GM21447 (cell line): ENCODE data around the gene SSMEM1.
"Not testable (repeated sequence)": the region's sequence is repeated elsewhere in the genome, so short reads cannot be mapped to it uniquely, and the experiment has no call there.

Experiments
- ATAC-seq: cut with Tn5 transposase; IDR thresholded peaks from one replicate; pipeline ENCODE4 v1.9.1; 2021; ENCODE audit not compliant: unreplicated experiment

The SSMEM1 gene

GRCh38 chr7:130210181-130210935 lies 2.7 kb downstream of the SSMEM1 start:
- ATAC-seq: no peak

GRCh38 chr7:130213828-130214227 lies 6.2 kb downstream of the SSMEM1 start:
- ATAC-seq: no peak

- no peak for ATAC-seq
These were observed 8.4 kb downstream of the SSMEM1 start for GRCh38 chr7:130216025-130216424.

GRCh38 chr7:130216750-130217149 lies 9.1 kb downstream of the SSMEM1 start:
- no peak for ATAC-seq

GRCh38 chr7:130218806-130219620 lies 11.4 kb downstream of the SSMEM1 start:
- no peak for ATAC-seq

- no peak for ATAC-seq
These were observed 12.2 kb downstream of the SSMEM1 start for GRCh38 chr7:130219871-130220270.

GRCh38 chr7:130221746-130222145 lies 14.1 kb downstream of the SSMEM1 start:
- ATAC-seq: no peak

GRCh38 chr7:130223646-130224045 lies 16.0 kb downstream of the SSMEM1 start:
- ATAC-seq: no peak

GRCh38 chr7:130224210-130224609 lies 16.6 kb downstream of the SSMEM1 start:
- no peak for ATAC-seq

GRCh38 chr7:130224923-130225322 lies 17.3 kb downstream of the SSMEM1 start:
- ATAC-seq: not testable (repeated sequence)

- no peak for ATAC-seq
These were observed 18.7 kb downstream of the SSMEM1 start for GRCh38 chr7:130226333-130226732.

GRCh38 chr7:130227883-130228575 lies 20.4 kb downstream of the SSMEM1 start:
- ATAC-seq: no peak

- no peak for ATAC-seq
These were observed 21.3 kb downstream of the SSMEM1 start for GRCh38 chr7:130228840-130229502.

GRCh38 chr7:130229981-130230380 lies 22.3 kb downstream of the SSMEM1 start:
- ATAC-seq: not testable (repeated sequence)

GRCh38 chr7:130231792-130232191 lies 24.1 kb downstream of the SSMEM1 start:
- no peak for ATAC-seq

GRCh38 chr7:130232209-130232608 lies 24.5 kb downstream of the SSMEM1 start:
- ATAC-seq: no peak

GRCh38 chr7:130234078-130234477 lies 26.4 kb downstream of the SSMEM1 start:
- ATAC-seq: no peak

GRCh38 chr7:130236361-130236760 lies 28.7 kb downstream of the SSMEM1 start:
- not testable (repeated sequence) for ATAC-seq

- no peak for ATAC-seq
These were observed 32.6 kb downstream of the SSMEM1 start for GRCh38 chr7:130240240-130240639.

GRCh38 chr7:130242198-130243014 lies 34.7 kb downstream of the SSMEM1 start:
- no peak for ATAC-seq
